ENCODE data around the gene GOSR2.

GRCh38 chr17:46984892-46985291 lies 61.9 kb downstream of the GOSR2 start:
- TF ChIP-seq PKNOX1 (IDR thresholded peaks at IDR 0.05) (no peak), SP1 (IDR thresholded peaks at IDR 0.05) (no peak), SUZ12 (IDR thresholded peaks at IDR 0.05) (no peak), ZNF384 (IDR thresholded peaks at IDR 0.05) (no peak), HDGF (IDR thresholded peaks at IDR 0.05; ENCODE audit: borderline replicate concordance) (no peak), TARDBP (IDR thresholded peaks at IDR 0.05) (no peak), NFRKB (IDR thresholded peaks at IDR 0.05) (no peak), BHLHE40 (IDR thresholded peaks at IDR 0.05; ENCODE audit: borderline replicate concordance) (no peak), FOXA1 (IDR thresholded peaks at IDR 0.05) (no peak), ARNT (IDR thresholded peaks at IDR 0.05) (no peak), LEF1 (IDR thresholded peaks at IDR 0.05; ENCODE audit: borderline replicate concordance) (no peak), ELF4 (IDR thresholded peaks at IDR 0.05) (no peak), L3MBTL2 (conservative IDR thresholded peaks at IDR 0.05) (no peak)
